ENCODE results near the gene SH3BP2.

The SH3BP2 gene

GRCh38 chr4:2887343-2887742 is 94.5 kb downstream of the SH3BP2 start:
- DNase-seq, result no peak

DNA sequence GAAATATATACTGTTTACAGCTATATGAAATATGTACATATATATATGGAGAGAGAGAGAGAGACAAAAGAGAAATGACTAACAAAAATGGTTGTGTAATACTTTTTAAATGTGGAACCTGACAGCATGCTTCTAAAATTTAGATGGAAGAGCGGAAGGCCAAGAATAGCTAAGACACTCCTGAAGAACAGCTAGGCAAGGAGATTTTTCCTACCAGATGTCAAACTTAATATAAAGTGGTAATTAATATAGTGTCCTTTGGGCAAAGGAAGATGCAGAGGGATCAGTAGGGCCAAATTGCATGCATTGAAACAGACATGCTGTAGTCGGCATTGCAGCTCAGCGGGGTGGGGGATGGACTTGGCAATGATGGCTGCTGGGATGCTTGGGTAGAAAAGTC is 96.0 kb downstream of the SH3BP2 start:
- DNase-seq, result no peak
